Tibial nerve (tissue), 4 donors: ENCODE results near the gene MRPL36.

Experiments used
- CTCF ChIP-seq, 5 experiments: fragments of 200-600 bp in 3 of 5; fragments of 450-650 bp in 2 of 5; sonication (generic) in 3 of 5; IDR thresholded peaks; one replicate each; pipeline ENCODE4 v1.5.1; 2016 to 2019; ENCODE audit warnings: antibody characterized with exemption in 5 of 5, mild to moderate bottlenecking in 3 of 5, moderate library complexity in 2 of 5
- EP300 ChIP-seq, 2 donors: sonication (generic); formaldehyde crosslinking; IDR thresholded peaks; one replicate each; pipeline ENCODE4 v1.6.1; 2017; ENCODE audit warnings: antibody characterized with exemption in 2 of 2, mild to moderate bottlenecking in 1 of 2

- no peak for TF ChIP-seq CTCF (IDR thresholded peaks at IDR 0.05)
- no peak for TF ChIP-seq EP300 (IDR thresholded peaks at IDR 0.05)
Measured at GRCh38 chr5:1781726-1782384, 17.8 kb downstream of the MRPL36 start.
